Iris pigment epithelial cell (primary cell): ENCODE results near the gene GRM7.

Source experiments
- DNase-seq: peaks from one replicate; pipeline ENCODE4 v3.0.0-alpha.2; 2011; ENCODE audit warnings: low read depth

GRM7 gene

GRCh38 chr3:7400360-7400759 is 539.4 kb downstream of the GRM7 start:
- DNase-seq, result no peak

DNA sequence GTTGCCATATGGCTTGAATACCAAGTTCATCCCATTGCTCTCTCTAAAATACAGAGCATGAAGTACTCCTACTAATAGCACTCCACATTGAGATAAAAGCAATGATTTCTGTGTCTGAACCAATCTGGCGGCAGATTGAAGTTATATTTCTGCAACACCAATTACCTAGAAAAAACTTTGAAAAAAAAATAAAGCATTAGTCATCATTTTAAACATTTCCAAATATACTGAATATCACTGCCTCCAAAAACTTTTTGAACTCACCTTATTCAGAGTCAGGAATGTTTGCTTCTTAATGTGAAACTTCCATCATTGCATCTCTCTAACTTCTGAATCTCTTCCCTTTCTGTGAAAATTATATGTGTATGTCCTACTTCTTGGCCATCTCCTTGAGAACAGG is 540.5 kb downstream of the GRM7 start:
- no peak for DNase-seq

- DNase-seq, result no peak
Measured at GRCh38 chr3:7407107-7407506, 546.2 kb downstream of the GRM7 start.

DNA sequence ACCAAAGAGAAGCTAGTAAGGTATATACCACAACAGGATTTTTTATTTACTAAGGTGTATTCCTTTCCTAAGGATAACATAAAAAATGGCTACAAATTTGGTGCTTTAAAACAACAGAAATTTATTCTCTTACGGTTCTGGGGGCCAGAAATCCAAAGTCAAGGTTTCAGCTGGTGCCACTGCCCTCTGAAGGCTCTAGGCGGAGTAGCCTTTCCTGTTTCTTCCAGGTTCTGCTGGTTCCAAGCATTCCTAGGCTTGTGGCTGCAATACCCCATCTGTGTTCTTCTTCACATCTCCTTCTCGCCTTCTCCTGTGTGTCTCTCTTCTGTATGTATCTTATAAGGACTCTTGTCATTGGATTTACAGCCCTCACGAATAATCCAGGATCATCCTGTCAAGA is 549.9 kb downstream of the GRM7 start:
- DNase-seq, result no peak

GRCh38 chr3:7421065-7421464 is 560.1 kb downstream of the GRM7 start:
- no peak for DNase-seq

- no peak for DNase-seq
Measured at GRCh38 chr3:7423036-7423435, 562.1 kb downstream of the GRM7 start.

DNA sequence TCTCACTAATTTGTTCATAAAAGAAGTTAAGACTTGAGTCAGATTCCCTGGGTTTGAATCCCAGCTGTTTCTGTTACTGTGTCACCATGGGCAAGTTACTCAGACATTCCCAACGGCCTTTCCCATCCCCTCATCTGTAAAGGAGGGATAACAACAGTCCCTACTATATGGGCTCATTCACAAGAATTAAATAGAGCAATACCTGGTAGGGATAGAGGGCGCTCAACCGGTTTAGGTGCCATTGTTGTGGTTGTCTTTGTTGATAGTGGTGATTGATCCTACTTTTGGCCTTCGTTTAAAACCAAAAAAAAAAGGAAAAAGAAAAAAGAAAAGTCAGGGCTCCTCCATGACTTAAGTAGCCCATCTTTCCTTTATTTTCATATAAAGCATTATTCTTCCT is 563.1 kb downstream of the GRM7 start:
- DNase-seq, result no peak

DNA sequence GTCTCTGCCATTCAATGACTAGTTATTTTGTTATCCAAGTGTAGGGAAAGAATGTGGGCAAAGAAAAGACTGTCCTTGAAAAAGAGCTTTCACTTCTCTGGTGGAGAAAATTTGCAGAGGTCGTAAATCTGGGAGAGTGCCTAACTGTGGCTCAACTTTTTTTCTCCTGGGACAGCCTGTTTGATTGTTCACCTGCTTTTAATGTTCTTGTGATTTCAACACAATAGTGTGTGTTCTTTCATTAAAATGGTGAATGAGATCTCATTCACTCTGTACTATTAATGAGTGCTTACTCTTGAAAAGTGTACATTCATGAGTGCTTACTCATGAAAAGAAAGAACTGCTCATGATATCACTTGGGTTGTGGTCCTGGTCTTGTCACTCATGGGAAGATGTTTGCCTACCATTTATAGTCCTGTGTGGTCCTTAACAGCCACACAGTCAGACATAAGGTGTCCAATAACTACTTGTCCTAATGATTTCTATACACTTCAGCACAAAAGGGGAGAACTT is 567.3 kb downstream of the GRM7 start:
- DNase-seq, result no peak

GRCh38 chr3:7432610-7433009 is 571.7 kb downstream of the GRM7 start:
- DNase-seq, result no peak

- no peak for DNase-seq
Measured at GRCh38 chr3:7433073-7433472, 572.2 kb downstream of the GRM7 start.

DNA sequence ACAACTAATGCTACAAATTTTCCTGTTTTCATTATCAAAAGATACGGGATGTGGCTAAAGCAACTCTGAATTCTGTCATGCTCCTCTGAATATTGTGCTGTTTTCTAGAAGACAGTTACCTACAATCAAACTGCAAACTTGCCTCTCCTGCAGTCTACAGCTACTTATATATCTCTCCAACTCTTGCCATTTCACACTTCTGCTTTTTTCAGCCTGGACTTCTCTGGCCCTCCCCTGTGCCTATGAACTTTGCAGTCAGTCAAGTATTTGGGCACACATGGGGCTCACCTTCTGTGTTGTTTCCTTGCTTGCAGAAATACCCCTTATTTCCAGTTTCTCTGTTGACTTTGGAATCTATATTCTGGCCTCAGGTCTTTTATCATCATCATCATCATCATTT is 575.6 kb downstream of the GRM7 start:
- DNase-seq, result no peak

DNA sequence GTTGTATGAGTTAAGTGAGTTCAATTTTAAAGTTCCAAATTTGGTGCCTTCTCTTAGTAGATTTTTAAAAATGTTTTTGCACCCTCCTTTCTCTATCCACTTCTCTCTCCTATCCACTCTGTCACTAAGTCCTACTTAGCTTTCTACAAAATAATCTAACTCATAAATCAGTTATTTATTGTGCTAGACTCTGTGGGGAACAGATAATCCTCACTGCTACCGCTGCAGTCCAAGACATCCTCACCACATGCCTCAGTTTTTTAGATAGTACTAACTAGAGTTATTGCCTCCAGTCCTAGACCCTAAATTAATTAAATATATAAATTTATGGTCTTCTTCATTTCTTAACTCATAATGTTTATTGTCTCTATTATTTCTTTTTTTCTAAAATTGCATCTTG is 576.3 kb downstream of the GRM7 start:
- DNase-seq, result no peak

DNA sequence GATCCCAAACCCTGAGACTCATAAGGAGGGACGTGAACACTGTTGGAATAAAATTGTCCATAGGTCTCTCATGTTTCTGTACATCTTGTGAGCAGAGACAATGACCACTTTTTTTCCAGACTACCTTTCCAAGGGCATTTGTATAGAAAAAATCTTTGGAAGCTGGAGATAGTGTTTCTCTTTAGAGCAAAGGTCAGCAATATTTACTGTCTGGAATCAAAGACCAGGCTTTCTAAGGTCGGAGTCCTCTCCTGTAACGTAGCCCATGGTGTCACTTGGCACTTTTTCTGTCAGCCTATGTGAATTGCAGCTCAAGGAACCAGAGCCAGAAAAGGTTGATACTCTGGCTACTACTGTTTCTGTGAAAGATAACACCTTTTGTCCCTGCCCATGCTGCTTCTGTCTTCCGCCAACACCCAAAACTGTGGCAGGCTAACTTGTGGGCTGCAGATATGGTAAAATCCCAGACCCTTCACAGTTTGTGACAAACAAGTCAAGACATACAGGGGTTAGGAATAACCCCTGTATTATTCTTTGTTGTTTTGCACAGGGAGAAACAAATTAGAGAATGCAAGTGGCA is 578.3 kb downstream of the GRM7 start:
- DNase-seq, result no peak

DNA sequence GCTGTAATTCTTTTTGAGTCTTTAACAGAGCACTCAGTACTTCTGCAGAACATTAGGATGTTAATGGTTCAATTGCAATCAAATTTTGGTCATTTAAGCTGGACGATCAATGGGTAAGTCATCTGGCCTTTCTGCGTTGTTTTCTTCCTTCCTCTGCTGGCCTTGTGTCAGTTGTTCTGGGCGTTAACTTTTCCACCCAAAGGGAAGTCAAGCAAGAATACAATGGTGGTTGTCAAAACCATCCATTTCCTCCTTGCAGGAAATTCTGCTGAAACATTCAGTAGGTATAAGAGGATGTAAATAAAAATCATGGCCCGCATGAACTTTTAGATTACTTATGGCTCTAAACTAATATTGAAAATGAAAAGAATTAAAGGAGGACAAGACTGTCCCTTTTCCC is 584.0 kb downstream of the GRM7 start:
- no peak for DNase-seq

GRCh38 chr3:7445331-7445730 is 584.4 kb downstream of the GRM7 start:
- DNase-seq, result no peak

DNA sequence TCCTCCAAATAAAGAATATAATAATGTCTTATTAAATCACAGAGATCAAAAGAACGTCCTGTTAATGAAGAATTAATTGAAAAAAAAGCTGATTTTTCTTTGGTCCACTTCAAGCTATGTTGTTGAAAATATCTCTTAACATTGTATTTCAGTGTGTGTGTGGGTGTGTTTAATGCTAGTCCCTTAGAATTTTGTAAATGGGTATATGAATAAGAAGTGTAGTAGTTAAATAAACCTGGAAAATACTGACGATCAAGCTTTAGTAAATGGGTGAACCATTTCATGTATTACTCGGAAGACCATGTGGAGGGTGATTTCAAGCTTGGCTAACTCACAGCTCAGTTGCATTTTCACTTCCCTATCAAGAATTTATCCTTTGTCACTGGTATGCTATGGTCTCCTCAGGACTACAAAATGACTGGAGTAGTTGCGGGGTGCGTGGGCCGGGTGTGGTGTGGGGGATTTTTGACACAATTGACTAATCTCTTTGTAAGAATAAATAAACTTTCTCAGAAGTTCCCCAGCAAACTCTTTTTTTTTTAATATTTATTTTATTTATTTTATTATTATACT is 586.4 kb downstream of the GRM7 start:
- no peak for DNase-seq

GRCh38 chr3:7456386-7456785 is 595.5 kb downstream of the GRM7 start:
- DNase-seq, result no peak

GRCh38 chr3:7461202-7461825 is 600.4 kb downstream of the GRM7 start:
- DNase-seq, result no peak

- no peak for DNase-seq
Measured at GRCh38 chr3:7469866-7470265, 609.0 kb downstream of the GRM7 start.

GRCh38 chr3:7484636-7485035 is 623.7 kb downstream of the GRM7 start:
- peak; percentile 5 for DNase-seq

GRCh38 chr3:7487763-7488162 is 626.8 kb downstream of the GRM7 start:
- no peak for DNase-seq

DNA sequence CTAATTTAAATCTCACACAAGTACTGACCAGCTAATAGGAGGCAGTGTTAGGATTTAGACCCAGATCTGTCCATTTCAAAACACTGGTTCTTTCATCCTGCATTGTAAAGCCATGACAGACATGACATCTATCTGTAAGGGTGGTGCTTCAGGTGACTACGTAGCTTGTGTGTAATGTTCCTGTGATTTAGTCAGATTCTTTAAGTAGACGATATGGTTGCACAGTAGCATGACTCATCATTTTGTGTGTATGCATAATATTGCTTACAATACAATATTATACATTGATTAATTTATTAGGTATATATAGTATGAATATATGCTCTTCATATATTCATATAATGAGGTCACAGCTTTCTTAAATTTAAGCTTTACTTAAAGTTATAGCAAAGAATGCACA is 628.5 kb downstream of the GRM7 start:
- no peak for DNase-seq

- no peak for DNase-seq
Measured at GRCh38 chr3:7498715-7499114, 637.8 kb downstream of the GRM7 start.

- DNase-seq, result no peak
Measured at GRCh38 chr3:7503431-7503830, 642.5 kb downstream of the GRM7 start.
